ENCODE measurements around the gene TMEM52.

The TMEM52 gene

GRCh38 chr1:1926886-1927660, 8.0 kb upstream of the TMEM52 start:
- Histone ChIP-seq H3K4me3 (no peak overlapping the region), H3K27ac (no peak overlapping the region)
- no peak for DNase-seq (ENCODE audit: low spot score)
- TF ChIP-seq, protein P1, sequence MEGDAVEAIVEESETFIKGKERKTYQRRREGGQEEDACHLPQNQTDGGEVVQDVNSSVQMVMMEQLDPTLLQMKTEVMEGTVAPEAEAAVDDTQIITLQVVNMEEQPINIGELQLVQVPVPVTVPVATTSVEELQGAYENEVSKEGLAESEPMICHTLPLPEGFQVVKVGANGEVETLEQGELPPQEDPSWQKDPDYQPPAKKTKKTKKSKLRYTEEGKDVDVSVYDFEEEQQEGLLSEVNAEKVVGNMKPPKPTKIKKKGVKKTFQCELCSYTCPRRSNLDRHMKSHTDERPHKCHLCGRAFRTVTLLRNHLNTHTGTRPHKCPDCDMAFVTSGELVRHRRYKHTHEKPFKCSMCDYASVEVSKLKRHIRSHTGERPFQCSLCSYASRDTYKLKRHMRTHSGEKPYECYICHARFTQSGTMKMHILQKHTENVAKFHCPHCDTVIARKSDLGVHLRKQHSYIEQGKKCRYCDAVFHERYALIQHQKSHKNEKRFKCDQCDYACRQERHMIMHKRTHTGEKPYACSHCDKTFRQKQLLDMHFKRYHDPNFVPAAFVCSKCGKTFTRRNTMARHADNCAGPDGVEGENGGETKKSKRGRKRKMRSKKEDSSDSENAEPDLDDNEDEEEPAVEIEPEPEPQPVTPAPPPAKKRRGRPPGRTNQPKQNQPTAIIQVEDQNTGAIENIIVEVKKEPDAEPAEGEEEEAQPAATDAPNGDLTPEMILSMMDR (IDR thresholded peaks at IDR 0.05), result no peak

DNA sequence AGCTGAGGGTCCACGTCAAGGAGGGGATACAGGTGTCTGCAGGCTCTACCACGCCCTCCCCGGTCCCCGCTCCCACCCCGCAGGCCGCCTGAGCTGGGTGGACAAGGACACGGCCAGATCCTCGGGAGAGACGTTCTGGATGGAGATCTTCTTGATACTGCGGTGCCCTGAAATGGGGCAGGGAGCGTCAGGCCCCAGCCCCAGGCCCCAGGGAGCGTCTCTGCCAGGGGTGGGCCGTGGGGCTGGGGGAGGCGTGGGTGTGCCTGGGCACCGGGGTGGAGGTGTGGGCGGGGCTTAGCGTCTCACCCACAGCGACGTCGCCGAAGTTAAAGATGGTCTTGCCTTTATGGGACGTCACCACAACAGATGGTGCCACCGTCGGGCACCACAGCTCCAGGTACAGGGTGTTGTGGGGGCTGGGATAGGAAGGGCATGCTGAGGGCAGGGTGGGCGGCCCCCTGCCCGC, 7.3 kb upstream of the TMEM52 start:
- TF ChIP-seq, protein P1 (IDR thresholded peaks at IDR 0.05), result no peak
- Histone ChIP-seq H3K27ac (no peak overlapping the region), H3K4me3 (no peak overlapping the region)
- no peak for DNase-seq (ENCODE audit: low spot score)

- no peak overlapping the region for H3K4me3 ChIP-seq
- H3K27ac ChIP-seq, result no peak overlapping the region
- DNase-seq (ENCODE audit: low spot score), result no peak
- TF ChIP-seq, protein P1 (IDR thresholded peaks at IDR 0.05), result no peak
Measured at GRCh38 chr1:1925437-1926345, 6.6 kb upstream of the TMEM52 start.

- TF ChIP-seq, protein P1 (IDR thresholded peaks at IDR 0.05), result no peak
- DNase-seq (ENCODE audit: low spot score), result no peak
- H3K4me3 ChIP-seq, result no peak overlapping the region
- H3K27ac ChIP-seq, result no peak overlapping the region
Measured at GRCh38 chr1:1924849-1925248, 5.8 kb upstream of the TMEM52 start.

DNA sequence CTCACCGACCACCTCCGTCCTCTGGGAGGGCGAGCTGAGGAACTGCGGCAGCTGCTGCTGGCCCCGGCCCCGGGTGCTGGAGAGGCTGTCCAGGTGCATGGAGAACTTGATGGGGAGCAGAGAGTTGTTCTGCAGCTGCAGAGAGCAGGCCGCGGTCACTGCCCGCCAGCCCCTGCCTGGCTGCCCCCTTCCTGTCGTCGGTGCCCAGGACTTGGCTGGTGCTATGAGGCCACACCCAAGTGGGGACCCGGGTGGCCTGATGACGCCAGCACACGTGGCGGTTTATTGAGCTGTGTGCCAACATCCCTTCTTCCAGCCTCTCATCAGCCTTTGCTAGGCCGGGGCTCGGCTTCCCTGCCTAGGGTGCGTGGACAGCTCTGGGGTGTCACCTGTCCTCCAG, 5.3 kb upstream of the TMEM52 start:
- Histone ChIP-seq H3K27ac (no peak overlapping the region), H3K4me3 (no peak overlapping the region)
- DNase-seq (ENCODE audit: low spot score), result no peak
- TF ChIP-seq, protein P1 (IDR thresholded peaks at IDR 0.05), result no peak

DNA sequence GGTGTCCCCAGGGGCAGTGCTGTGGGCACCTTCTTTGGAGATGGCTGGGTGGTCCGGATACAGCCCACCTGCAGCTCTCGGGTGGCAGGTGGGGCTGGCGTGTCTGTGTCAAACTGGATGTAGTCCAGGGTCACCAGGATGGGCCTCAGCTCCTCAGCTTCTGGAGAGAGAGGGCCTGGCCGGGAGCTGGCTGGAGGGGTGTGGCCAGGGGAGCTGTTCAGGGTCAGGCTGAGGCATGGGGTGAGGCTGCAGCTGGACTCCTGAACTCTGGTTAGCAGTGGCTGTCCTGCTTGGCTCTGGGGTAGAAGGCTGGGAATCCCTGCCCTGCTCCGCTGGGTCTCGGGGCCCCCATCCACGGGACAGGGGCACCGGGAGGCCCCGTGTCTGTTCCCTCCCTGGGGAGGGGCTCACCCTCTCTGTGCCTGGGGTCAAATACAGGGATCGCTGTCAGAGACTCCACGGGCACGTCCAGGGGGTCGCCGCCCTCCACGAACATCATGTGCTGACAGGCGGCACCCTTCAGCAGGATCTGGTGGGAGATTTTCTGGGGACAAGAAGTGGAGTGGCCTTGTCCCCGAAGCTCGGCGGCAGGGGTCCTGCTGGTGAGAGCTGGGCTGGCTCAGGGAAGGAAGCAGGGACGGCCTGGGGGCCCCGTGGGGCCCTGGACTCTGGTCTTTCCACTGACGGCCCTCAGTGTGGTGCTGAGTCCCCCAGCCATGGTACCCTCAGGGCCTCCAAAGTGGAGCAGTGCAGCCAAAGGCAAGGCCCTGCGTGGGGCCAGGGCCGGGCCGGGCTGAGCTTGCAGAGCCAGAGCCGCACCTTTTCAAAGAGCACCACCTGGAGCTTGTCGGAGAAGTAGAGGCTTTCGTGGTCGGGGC, 4.1 kb upstream of the TMEM52 start:
- TF ChIP-seq, protein P1 (IDR thresholded peaks at IDR 0.05), result no peak
- H3K4me3 ChIP-seq, result no peak overlapping the region
- H3K27ac ChIP-seq, result no peak overlapping the region
- no peak for DNase-seq (ENCODE audit: low spot score)

Measured in coronary artery (tissue), 2 donors.